GM12875 (cell line): Measurements from ENCODE around the gene NPAS4.
A peak's percentile ranks its signal among the peaks of the same experiment; 100 is the strongest.
"Not testable (repeated sequence)": the region's sequence is repeated elsewhere in the genome, so short reads cannot be mapped to it uniquely, and the experiment has no call there.

Experiments used
- H3K4me3 ChIP-seq: one replicate; pipeline ENCODE4 v1.5.1; 2011; ENCODE audit warnings: low read depth, low read length, control low read depth
- TF ChIP-seq, protein P1 (sequence below): IDR thresholded peaks from 2 replicates; pipeline ENCODE4 v1.5.1; 2011; ENCODE audit warnings: low read depth, mild to moderate bottlenecking, control low read depth, inconsistent platforms, low read length, moderate library complexity, borderline replicate concordance; ENCODE audit not compliant: insufficient read depth

NPAS4 gene

DNA sequence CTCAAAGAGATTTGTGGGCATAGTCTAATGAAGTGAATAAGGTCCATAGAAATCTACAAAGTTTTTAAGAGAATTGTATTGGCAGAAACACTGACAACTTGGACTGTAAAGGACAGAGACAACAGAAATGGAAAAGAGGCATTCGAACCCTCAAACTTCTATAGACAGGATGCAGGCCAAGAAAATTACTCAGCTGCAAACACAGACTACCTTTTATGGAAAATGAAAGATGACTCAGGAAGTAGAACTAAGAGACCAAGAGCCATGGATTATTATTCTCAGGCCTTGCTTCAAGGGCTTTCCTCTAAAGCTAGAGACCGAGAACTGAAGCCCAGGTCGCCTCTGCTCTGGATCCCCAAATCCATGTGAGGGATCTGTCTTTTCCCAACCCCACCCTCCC lies 42.1 kb downstream of the NPAS4 start:
- no peak overlapping the region for H3K4me3 ChIP-seq
- TF ChIP-seq, protein P1, sequence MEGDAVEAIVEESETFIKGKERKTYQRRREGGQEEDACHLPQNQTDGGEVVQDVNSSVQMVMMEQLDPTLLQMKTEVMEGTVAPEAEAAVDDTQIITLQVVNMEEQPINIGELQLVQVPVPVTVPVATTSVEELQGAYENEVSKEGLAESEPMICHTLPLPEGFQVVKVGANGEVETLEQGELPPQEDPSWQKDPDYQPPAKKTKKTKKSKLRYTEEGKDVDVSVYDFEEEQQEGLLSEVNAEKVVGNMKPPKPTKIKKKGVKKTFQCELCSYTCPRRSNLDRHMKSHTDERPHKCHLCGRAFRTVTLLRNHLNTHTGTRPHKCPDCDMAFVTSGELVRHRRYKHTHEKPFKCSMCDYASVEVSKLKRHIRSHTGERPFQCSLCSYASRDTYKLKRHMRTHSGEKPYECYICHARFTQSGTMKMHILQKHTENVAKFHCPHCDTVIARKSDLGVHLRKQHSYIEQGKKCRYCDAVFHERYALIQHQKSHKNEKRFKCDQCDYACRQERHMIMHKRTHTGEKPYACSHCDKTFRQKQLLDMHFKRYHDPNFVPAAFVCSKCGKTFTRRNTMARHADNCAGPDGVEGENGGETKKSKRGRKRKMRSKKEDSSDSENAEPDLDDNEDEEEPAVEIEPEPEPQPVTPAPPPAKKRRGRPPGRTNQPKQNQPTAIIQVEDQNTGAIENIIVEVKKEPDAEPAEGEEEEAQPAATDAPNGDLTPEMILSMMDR, result no peak

DNA sequence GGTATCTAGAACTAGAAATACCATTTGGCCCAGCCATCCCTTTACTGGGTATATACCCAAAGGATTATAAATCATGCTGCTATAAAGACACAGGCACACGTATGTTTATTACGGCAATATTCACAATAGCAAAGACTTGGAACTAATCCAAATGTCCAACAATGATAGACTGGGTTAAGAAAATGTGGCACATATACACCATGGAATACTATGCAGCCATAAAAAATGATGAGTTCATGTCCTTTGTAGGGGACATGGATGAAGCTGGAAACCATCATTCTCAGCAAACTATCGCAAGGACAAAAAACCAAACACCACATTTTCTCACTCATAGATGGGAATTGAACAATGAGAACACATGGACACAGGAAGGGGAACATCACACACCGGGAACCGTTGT lies 43.3 kb downstream of the NPAS4 start:
- H3K4me3 ChIP-seq, result not testable (repeated sequence)

DNA sequence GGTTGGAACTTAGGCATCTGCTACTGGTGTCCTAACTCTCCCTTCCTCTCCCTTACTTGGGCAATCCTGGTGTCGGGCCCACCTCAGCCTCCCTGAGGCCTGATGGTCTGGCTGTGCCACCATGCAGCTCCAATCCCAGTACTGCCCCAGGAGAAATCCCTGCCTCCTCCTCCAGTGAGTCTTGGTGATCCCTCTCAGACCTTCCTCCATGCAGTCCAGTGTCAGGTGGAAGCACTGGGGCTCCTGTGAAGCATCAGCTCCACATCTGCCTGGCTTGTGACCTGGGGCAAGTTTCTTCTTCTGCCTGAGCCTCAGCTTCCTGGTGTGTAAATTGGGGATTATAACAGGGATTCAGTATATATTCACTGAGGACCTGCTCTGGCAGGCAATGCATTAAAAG lies 44.1 kb downstream of the NPAS4 start:
- no peak overlapping the region for H3K4me3 ChIP-seq
- TF ChIP-seq, protein P1, result no peak

DNA sequence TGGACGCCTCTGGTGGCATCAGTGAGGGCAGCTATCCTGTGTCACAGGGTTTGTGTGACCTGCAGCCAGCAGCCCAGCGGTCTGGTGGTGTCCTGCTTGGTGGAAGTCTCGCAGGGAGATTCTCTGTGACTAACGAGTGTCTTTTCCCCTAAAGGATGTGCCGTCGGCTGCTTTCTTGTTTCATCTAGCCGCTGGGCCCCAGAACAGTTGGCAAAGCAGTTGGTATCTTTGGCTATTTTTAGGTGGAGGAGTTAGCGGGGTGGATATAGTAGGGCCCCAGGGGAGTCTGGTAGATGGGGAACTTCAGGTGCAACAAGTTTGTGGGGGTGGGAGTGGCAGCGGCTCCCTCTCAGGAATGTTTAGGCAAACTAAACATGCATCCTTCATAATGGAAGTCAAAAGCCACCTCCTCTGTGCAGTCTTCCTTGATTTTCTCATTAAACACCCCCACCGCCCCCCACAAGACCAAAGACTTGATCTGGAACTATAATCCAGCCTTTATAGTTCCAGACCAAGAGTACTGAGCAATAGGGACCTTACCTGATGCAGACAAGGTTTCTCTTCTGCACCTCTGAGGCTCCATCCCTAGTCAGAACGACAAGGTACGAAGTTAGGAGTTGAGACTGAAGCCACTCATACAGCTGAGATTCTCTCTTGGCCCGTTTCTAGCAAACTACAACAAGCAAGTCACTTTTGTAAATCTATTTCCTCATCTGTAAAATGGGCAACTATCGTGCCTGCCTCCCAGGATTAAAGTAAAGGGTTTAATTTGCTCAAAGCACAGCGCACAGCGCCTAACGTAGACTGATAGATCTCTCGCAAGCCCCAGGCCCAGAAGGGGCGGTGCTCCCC lies 44.8 kb downstream of the NPAS4 start:
- TF ChIP-seq, protein P1, result no peak
- H3K4me3 ChIP-seq, result no peak overlapping the region

DNA sequence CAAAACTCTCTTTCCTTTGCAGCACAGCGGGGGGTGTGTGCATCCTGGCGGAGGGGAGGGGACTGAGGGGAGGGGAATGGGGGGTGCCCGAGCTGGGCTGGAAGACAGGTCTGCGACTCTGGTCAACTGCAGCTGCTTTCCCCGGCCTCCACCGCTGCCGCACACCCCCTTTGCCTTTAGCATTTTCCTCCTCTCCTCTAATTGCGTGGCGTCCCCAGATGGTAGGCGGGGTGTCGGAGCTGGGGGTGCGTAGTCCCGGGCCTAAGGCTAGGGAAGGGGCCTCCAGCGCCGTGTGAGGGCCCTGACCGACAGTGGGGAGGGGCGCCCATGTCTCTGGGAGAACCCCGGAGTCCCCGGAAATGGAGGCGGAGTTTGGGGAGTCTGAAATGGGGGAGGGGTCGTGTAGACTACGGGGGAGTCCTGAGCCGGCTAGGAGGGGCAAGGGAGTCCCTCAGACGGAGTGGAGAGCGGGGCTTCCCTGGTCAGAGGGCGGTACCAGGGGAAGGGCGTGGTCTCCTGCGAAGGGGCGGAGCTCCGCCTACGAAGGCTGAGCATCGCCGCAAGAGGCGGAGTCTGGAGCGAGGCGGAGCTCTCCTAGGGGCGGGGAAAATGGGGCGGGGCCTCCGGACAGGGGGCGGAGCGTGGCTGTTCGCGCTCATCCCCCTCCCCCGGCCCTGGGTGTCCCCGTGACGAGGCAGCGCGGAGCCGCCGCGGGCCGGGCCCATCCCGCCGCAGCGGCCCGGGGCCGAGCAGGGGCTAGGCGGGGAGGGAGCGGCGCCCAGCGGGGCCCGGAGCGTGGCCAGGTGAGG lies 45.6 kb downstream of the NPAS4 start, which contains the start of gene PELI3:
Gene PELI3, plus strand, starts transcription at position 681 of the 809 bp plus-strand sequence. CDS start 1,224 bp downstream, outside the sequence.
- TF ChIP-seq, protein P1, result no peak
- H3K4me3 ChIP-seq, result peak within 1 kb of the TSS; percentile 42

DNA sequence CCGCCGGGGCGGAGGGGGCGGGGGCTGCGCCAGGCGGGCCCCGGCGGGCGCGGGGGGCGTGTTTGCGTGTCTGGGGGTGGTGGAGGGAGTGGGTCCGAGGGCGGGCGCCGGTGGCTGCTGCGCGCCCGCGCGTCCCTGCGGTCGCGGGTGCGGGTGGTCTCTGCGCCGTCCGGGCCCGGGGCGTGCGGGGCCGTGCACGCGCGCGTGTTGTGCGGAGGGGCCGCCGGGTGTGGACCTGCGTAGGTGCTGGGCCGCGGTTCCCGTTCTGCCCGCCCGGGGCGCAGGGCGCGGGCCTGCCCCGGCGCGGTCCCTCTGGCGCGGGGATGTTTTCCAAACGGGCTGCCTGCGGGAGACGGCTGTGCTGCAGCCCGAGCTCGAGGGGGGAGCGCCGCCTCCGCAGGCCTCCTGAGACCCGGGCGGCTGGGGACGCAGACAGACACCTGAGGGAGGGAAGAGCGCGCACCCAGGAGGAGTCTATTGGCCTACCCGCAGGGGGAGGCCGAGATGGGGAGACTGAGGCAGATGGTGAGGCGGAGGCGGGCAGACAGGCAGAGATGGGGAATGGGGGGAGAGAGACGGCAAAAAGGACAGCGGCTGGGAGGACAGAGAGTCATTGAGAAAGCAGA lies 46.3 kb downstream of the NPAS4 start:
- H3K4me3 ChIP-seq, result peak overlapping the region; percentile 42
- TF ChIP-seq, protein P1, result peak; percentile 28; the same call in 1 of the 2 replicates

DNA sequence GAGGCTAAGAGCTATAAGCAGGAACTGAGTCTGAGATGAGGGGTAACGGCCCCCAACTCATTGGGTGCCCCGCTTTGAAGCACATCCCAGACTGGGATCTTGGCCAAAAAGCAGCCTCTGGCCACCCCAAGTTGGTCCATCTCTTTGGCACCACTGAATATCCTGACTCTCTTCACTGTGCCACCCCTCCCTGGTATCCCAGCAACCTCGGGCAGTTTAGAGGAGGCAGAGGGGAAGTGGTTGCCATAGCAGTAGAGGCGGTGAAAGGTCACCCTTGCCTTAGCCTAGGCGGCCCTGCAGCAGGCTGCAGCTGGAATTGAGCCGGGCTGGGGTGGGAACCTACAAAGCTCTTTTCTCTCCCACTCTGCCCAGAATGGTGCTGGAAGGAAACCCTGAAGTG lies 46.9 kb downstream of the NPAS4 start:
- TF ChIP-seq, protein P1, result no peak
- no peak overlapping the region for H3K4me3 ChIP-seq
